ENCODE measurements around the gene MAP2K1.
"Not testable (repeated sequence)": the region's sequence is repeated elsewhere in the genome, so short reads cannot be mapped to it uniquely, and the experiment has no call there.

The MAP2K1 gene

DNA sequence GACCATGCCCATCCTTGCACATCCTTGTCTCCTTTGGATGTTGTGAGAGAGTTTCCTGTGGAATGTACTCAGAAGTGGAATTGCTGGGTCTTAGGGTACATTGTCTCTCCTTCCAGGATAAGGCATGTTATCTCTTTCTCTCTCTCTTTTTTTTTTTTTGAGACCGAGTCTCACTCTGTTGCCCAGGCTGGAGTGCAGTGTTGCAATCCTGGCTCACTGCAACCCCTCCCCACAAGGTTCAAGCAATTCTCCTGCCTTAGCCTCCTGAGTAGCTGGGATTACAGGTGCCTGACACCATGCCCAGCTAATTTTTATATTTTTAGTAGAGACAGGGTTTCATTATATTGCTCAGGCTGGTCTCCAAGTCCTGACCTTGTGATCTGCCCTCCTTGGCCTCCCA lies 6.3 kb downstream of the MAP2K1 start:
- DNase-seq (ENCODE audit: low read depth) = not testable (repeated sequence)

DNA sequence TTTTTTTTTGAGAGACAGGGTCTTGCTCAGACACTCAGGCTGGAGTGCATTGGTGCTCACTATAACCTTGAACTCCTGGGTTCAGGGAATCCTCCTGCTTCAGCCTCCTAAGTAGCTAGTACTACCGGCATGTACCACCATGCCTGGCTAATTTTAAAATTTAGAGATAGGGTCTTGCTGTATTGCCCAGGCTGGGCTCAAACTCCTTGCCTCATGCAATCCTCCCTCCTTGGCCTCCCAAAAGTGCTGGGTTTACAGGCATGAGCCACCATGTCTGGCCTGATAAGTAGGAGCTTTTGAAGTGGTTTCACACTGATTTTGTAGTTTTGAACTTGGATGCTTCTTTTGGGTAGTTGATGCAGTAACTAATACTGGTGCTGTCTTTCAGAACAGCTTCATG lies 7.8 kb downstream of the MAP2K1 start:
- no peak for DNase-seq (ENCODE audit: low read depth)

DNA sequence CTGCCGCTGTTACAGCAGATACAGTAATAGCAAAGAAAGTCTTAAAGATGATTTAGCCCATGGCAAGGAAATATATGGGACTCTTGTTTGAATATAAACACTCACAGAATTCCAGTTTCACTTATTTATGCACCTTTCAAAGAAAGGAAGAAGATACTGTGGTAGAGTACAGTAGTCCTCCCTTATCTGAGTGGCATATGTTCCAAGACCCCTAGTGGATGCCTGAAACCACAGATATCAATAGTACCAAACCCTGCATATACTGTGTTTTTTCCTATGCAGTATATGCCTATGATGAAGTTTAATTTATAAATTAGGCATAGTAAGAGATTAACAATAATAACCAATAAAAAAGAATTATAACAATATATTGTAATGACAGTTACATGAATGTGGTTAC lies 8.2 kb downstream of the MAP2K1 start:
- DNase-seq (ENCODE audit: low read depth) = no peak

DNA sequence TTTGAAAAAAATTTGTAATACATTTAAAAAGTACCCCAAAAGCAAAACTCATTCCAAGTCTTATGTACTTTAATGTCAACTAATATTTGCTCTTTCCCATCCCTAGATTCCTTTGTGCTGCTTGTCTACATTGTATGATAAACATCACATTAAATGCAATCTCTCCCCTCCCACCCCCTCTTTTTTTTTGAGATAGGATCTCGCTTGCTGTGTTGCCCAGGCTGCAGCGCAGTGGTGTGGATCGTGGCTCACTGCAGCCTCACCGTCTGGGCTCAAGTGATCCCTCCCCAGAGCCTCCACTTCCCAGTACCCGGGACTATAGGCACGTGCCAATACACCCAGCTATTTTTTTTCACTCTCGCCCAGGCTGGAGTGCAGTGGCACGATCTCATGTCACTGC lies 12.6 kb downstream of the MAP2K1 start:
- DNase-seq (ENCODE audit: low read depth) = no peak

DNA sequence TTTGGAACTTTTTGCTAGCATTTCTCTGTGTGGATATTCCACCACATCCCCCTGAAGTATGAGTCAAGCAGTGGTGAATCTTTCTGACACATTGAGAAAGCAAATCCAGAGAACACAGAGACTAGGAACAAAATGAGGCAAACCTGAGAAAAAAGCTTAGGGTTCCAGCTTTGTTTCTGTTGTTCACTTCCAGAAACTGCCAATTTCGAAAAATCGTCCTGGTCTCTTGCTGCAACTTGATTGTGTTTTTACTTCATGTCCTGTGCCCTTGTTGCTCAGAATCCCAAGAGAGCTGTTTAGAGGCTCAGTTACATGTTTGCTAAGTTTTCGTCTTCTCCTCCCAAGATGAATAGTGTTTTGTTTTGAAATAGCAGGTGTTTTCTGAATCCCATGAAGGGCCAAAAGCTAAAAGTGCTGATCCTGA lies 13.7 kb downstream of the MAP2K1 start:
- no peak for DNase-seq (ENCODE audit: low read depth)

DNA sequence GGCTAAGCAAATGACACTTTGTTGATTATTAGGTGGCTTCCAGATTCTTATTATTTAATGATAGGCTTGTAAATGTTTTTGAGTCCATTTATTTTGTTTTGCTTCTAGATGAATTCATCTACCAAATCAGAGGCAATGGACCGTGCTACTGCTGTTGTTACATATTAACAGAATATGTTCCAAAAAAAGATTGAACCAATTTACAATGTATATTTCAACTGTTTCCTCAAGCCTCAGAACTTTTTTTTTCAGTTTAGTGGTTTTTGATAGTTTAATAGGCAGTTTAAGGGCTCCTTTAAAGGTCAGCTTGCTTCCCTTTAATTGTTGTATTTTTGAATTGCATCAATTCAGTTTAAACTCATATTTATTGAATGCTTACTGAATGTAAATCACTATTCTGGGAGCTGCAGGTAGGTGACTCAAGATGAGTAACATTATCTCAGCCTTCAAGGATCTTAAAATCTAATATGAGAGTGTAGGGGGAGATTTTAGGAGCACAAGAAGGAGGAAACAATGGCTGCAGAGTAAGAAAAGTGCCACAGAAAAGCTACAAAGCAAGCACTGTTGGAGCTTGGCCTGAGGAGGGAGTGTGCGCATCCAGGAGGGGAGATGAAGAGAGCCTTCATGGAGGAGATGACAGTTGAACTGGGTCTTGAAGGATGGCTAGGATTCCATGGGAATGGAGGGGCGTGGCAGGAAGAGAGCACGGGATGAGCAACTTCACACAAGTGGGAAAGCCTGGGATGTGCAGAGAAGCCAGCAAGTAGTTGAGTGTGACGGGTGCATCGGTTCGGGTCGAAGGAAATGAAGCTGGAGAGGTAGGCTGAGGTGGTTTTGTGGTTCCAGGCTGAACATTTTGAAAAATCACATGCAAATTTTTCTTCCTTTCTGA lies 14.7 kb downstream of the MAP2K1 start:
- no peak for DNase-seq (ENCODE audit: low read depth)

DNA sequence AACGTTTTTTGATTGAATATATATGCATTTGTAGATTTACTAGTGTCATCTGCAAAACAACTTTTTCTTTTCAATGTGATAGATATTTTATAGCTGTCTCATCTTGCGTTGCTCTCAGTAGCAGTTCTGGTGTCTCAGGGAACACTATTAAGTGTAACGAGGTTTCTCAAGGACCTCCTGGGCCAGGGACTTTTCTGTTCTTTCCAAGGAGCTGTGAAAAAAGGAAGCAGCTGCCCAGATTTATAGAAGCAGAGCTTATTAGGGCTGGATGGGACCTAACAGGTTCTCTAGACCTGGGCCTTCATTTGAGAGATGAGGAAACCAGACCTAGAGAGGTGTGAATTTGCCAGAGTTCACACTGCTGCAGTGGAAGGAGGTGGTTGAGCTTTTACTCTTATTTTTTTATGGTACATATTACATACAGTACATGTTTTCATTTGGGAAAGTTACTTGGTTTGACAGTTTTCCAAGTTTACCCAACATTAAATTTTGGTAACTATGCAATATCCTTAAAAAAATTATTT lies 16.1 kb downstream of the MAP2K1 start:
- DNase-seq (ENCODE audit: low read depth) = no peak

DNA sequence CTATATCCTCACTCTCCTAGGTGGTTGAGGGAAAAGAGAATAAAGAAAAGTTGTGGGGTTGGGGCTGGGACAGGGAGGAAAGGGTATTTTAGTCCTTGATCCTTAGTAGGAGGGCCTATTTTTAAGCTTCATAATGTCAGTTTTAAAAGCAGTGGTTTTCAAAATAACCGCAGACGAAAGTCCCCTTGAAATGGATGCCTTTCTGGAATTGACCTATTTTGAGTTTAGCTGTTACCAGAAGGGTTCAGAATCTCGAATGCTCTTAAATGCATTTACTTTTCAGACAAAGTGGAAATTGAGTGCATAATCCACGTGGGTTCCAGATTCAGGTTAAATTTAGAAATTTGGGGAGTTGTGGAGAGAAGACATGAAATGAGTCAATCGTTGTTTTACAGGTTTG lies 16.6 kb downstream of the MAP2K1 start:
- DNase-seq (ENCODE audit: low read depth) = no peak

DNA sequence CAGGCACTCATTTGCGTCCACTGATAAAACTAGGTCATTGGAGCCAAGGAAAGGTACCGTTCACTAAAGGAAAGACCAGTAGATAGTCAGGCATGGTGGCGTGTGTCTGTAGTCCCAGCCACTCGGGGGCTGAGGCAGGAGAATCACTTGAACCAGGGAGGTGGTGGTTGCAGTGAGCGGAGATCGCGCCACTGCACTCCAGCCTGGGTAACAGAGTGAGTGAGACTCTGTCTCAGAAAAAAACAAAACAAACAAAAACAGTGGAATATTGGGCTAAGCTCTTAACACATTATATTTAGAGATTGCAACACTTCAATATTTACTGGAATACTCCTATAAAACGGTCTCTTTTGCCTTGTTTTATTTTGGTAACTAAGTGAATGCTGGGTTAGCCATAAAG lies 17.4 kb downstream of the MAP2K1 start:
- no peak for DNase-seq (ENCODE audit: low read depth)

DNA sequence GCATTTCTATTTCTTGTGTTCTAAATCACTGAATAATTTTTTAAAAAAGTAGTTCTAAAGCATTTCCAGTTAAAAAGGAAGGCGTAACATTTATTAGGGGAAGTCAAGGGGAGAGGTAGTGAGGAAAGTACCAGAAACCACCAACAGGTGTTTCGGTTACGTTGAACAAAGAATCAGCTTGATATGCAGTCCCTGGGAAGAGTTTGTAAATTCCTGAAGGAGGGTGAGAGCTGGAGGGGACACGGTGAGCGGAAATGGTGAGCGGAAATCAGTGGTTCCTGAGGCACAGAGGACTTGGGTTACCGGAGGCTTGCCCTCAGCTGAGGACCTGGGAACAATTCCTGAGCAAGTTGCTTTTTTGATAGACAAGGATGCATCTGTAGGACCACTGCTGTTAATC lies 17.8 kb downstream of the MAP2K1 start:
- DNase-seq (ENCODE audit: low read depth) = no peak

DNA sequence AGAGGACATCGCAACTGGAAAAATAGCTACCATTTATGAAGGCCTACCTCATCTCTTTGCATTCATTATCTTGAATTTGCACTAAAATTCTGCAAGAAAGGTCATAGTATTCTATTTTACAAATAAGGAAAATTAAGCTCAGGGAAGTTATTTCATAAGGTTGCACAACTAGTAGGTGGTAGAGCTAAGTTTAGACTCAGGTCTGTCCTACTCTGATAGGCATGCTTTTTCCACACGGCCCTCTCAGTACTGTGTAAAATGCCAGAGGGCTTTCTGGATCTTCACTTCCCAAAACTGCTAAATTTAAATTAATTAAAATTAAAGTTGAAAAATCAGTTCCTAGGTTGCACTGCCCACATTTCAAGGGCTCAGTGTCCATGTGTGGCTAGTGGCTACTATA lies 18.3 kb downstream of the MAP2K1 start:
- no peak for DNase-seq (ENCODE audit: low read depth)

DNA sequence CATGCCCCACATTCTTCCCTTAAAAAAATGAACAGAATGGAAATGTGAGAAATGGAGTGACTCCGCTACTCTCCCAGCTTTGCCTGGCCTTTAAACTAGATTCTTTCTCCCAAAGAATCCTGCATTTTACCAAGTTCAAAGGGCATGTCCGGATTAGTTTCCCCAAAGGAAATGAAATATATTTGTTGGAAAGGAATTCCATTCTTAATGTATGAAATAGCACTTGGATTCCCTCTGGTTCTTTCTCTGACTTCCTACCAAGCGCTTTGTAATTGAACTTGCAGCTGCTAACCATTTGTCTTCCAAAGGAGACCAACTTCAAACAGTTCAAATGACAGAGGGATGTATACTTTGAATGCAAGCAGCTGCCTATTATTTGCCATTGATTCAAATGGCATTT lies 18.9 kb downstream of the MAP2K1 start:
- DNase-seq (ENCODE audit: low read depth) = no peak

DNA sequence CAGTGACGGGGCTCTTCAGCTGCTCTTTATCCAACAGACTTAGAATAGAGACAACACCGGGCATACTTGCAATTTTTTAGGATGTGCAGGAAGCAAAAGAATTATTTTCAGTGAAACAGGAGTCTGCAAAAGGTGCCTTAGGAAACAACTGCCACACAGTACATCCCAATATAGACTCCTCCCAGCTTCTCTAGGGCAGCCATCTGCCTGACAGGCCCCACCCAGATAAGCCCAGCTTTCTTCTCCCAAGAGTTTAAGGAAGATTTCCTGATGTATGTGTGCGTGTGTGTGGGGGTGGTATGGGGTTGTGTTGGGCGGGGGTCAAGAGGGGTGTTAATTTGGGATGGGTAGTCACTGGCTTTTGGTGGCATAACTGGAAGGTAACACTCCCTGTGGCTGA lies 21.5 kb downstream of the MAP2K1 start:
- no peak for DNase-seq (ENCODE audit: low read depth)

DNA sequence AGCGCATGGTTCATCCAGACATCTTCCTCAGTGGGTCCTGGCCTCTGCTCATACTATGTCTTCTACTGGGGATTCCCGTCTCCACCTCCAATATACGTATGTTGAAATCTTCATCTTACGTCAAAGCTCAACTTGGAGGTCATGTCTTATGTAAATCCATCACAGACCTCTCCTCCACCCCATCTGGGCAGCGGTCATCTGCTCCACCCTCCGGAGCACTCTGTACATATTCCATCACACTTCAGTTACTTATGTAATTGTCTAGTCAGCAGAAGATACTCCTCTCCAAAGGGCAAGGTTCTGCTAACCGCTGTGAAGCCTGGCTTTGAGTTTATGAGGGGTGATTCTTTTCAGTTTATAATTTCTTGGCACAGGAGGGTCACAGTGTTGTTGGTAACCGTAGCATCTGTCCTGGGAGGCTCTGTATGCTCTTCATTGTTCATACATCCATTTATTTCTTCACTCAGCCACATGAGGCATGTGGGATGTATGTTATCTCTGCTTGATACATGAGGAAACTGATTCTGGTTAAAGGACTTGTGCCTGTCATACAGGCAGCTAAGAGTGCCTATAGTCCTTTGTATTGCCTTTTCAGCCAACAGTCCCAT lies 22.1 kb downstream of the MAP2K1 start:
- DNase-seq (ENCODE audit: low read depth) = no peak

DNA sequence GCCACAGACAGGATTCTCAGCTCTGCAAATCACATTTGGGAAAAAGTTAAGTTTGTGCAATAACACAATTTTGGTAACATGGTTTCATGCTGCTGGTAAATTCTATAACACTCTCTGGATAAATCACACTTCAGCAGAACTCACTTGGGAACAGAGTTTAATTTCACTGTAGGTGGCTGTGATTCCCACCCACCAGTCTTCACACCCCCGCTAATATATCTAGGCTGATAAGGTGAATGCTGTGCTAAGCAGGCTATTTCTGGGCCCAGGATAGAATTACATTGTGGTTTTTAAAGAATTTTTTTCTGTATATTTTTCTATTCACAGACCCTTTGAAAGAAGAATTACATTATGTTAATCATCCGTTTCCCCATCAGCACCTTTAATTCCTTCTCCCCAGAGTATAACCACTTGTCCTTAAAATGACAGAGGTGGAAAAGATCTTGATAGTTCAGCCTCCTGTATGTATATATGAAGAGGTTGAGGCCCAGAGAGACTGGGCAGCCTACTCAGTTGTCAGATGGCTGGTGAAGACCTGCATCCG lies 22.9 kb downstream of the MAP2K1 start:
- no peak for DNase-seq (ENCODE audit: low read depth)

DNA sequence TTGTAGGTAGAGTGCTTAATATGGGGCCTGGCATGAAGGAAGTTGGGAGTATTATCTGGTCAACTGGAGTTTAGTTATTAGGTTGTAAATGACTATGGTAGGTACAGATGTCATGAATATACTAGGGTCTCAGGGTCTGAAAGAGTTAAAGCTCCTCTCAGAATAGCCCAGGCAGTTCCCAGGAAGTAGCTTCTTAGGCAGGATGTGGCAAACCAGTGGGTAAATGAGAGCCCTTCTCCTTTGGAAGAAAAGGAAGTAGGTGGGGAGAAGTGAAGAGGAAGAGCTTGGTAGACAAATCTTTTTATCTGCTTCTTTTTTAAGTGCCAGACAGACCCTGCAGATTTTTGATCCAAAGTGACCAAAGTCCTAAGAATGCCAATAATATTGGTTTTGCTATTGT lies 24.5 kb downstream of the MAP2K1 start:
- no peak for DNase-seq (ENCODE audit: low read depth)

DNA sequence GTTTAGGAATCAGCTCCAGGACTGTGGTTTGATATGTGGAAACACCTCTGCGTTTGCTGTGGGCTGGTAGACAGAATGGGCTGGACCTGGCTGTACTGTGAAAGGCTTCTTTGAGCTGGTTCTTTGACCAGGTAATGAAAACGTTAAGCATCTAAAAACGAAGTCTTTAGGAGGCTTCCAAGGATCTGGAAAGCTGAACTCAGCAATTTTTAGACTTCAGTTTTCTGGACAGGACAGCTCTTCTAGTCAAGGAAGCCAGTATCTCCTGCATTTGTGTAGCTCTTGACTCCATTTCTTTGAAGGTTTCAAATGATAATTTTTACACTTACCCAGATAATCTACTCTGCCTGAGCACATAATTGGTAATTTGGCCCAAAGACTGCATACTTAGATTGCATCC lies 25.5 kb downstream of the MAP2K1 start:
- DNase-seq (ENCODE audit: low read depth) = no peak

DNA sequence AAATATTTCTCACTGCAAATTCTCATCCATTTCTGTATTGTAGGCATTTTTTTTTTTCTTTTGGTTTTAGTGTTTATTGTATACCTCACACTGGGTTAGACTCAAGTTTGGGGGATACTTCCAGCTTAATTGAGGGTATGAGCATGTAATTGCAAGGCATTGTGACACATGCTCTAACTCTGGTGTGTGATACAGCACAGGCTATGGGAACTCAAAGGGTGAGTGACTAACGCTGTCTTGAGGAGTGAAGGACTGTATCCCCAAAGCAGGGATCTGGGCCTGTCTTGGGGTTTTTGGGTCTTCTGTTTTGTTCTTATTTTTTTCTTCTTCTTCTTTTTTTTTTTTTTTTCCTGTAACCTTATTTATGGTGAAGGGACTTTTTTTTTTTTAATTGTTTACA lies 26.9 kb downstream of the MAP2K1 start:
- DNase-seq (ENCODE audit: low read depth) = no peak

DNA sequence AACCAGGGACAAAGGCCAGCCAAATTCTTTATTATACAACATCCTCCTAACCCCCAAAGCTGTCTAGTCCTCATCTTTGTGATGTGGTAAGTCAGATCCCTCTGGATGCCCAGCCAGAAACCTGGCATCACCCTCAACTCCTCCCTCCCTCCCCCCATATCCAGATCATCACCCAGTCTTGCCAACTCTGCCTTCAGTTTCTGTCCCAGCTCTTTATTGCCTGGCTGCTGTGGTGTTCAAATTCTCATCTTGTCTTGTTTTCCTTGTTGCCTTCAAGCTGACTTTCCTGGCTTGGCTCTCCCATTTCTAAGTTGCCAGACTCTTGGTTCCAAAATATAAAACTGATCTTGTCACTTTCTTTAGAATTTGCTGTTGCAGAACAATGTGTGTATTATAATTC lies 28.6 kb downstream of the MAP2K1 start:
- DNase-seq (ENCODE audit: low read depth) = no peak

DNA sequence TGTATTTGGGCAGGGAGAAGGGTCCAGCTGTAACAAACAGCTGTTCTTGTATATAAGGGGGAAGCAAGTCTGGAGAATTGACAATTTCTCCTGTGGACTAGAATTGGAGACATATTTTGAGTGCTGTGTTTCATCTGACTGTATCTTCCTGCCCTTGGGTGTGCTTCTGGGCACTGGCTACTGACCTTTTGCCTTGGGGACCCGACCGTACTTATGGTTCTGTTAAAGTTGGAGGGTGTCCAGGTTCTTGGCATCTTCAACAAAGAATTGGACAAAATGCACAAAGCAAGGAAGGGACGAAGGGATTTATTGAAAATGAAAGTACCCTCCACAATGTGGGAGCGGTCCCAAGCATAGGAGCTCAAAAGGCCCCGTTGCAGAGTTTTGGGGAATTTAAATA lies 31.0 kb downstream of the MAP2K1 start:
- no peak for DNase-seq (ENCODE audit: low read depth)

DNA sequence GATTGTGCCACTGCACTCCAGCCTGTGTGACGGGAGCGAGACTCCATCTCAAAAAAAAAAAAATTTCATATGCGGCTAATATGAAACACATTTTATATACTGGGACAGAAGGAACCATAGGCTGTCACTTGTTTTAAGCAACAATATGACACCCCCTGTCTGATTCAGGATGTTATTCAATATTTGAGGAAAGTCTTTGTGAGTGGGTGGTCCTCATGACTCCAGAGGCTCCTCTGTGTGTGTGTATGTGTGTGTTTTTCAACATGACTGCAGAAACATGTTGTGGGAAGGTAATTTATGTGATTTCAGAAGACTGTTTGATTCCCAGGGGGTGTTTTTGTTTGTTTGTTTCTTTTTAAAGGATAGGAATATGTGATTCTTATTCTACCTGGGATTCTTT lies 32.8 kb downstream of the MAP2K1 start:
- DNase-seq (ENCODE audit: low read depth) = no peak

DNA sequence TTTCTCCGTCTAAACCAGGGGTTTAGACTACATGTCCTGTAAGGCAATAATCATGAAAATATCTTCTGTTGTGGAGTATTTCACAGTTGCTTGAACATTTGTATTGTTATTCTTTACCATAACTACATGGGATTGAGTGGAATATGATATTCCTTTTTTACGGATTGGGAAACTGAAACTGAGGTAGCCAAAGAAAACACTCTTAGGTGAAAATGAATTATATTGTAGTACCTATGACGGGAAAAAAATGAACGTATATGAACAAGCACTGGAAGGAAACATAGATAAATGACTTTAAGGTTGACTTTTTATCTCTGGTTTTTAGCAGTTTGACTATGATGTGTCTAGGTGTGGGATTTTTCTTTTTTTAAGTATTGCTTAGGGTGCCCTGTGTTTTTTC lies 35.6 kb downstream of the MAP2K1 start:
- no peak for DNase-seq (ENCODE audit: low read depth)

DNA sequence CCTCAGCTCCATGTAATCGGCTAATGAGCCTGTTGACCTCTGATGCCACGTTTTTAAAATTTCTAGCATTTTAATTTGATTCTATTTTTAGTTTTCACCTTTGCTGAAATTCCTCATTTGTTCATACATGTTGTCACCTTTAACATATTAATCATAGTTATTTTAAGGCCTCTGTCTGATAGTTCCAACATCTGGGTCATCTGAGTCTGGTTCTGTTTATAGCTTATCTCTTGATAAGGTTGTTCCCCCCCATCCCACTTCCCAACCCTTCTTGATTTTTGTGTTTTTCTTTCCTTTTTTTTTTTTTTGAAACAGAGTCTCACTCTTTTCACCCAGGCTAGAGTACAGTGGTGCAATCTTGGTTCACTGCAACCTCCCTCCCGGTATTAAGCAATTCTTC lies 36.4 kb downstream of the MAP2K1 start:
- DNase-seq (ENCODE audit: low read depth) = no peak

Measured in activated T-cell treated with anti-CD3 and anti-CD28 coated beads for 48 hours (primary cell).